HEK293 (cell line): ENCODE results near the gene TOMM6.

Source experiments
- CTCF ChIP-seq: fragments of 450-650 bp; formaldehyde crosslinking; IDR thresholded peaks from 2 replicates; pipeline ENCODE4 v1.5.1; 2016; ENCODE audit warnings: missing biosample characterization, missing genetic modification characterization
- KLF16 ChIP-seq: fragments of 450-650 bp; formaldehyde crosslinking; IDR thresholded peaks from 2 replicates; pipeline ENCODE4 v1.5.1; 2017; ENCODE audit warnings: missing biosample characterization, missing genetic modification characterization
- ZNF585B ChIP-seq: fragments of 450-650 bp; formaldehyde crosslinking; IDR thresholded peaks from 2 replicates; pipeline ENCODE4 v1.5.1; 2016; ENCODE audit warnings: missing biosample characterization, missing genetic modification characterization

- no peak for TF ChIP-seq CTCF (tag by site-specific recombination)
- no peak for TF ChIP-seq ZNF585B (tag by site-specific recombination)
- TF ChIP-seq KLF16 (tag by site-specific recombination): no peak
Measured at GRCh38 chr6:41781366-41781730, 6.1 kb upstream of the TOMM6 start.
